ENCODE measurements around the gene AK3.

Gene AK3

DNA sequence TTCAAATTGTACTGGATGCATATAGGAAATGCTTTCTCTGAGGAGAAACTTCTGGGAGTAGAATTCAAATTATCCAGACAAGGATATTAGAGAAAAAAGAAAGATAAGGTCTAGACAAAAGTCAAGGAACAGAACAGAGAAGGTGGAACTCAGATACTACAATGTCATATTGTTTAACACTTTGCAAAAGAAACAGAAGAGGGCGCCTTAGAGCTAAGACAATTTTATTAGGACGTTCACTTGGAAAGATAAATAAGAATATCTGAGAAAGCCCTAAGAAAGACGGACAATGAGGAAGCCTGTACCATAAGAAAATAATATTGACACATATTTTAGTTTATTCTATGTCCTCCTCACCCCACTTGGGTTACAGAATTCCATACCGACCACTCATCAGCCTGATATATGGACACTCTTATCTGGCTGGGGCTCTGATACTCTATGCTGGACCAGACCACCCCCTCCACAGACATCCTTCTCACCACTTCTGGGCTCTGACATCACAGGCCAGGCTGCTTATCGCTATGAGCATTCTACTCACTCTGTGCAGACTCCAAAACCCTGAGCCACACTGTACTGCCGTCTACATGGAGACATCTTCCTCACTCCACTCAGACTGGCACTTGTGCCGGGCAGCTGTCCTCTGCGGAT lies 9.1 kb upstream of the AK3 start:
- H3K27ac ChIP-seq, result no peak overlapping the region
- POLR2A ChIA-PET (ENCODE audit: low non-redundant PET), result no interaction called here
- TF ChIP-seq, protein P1, sequence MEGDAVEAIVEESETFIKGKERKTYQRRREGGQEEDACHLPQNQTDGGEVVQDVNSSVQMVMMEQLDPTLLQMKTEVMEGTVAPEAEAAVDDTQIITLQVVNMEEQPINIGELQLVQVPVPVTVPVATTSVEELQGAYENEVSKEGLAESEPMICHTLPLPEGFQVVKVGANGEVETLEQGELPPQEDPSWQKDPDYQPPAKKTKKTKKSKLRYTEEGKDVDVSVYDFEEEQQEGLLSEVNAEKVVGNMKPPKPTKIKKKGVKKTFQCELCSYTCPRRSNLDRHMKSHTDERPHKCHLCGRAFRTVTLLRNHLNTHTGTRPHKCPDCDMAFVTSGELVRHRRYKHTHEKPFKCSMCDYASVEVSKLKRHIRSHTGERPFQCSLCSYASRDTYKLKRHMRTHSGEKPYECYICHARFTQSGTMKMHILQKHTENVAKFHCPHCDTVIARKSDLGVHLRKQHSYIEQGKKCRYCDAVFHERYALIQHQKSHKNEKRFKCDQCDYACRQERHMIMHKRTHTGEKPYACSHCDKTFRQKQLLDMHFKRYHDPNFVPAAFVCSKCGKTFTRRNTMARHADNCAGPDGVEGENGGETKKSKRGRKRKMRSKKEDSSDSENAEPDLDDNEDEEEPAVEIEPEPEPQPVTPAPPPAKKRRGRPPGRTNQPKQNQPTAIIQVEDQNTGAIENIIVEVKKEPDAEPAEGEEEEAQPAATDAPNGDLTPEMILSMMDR (conservative IDR thresholded peaks at IDR 0.05; ENCODE audit: low read depth), result peak; percentile 73
- CTCF ChIA-PET, result interaction anchor here (0.5 to 1.0 kb wide), 4 partner anchors 9 to 1674 kb away, joined by 3 to 7 read pairs (median 4); partner anchors contain the start of genes AK3 and JAK2
- DNase-seq (ENCODE audit: low spot score), result no peak

- CTCF ChIA-PET, result no interaction called here
- TF ChIP-seq, protein P1 (conservative IDR thresholded peaks at IDR 0.05; ENCODE audit: low read depth), result no peak
- no peak for DNase-seq (ENCODE audit: low spot score)
- no peak overlapping the region for H3K27ac ChIP-seq
- POLR2A ChIA-PET (ENCODE audit: low non-redundant PET), result no interaction called here
These were observed 7.6 kb upstream of the AK3 start for GRCh38 chr9:4748612-4749011.

GRCh38 chr9:4746278-4747030 lies 5.5 kb upstream of the AK3 start:
- ChIA-PET CTCF (no interaction called here), POLR2A (ENCODE audit: low non-redundant PET) (no interaction called here)
- TF ChIP-seq, protein P1 (conservative IDR thresholded peaks at IDR 0.05; ENCODE audit: low read depth), result no peak
- DNase-seq (ENCODE audit: low spot score), result no peak
- no peak overlapping the region for H3K27ac ChIP-seq

GRCh38 chr9:4743131-4743875 lies 2.3 kb upstream of the AK3 start:
- ChIA-PET POLR2A (ENCODE audit: low non-redundant PET) (no interaction called here), CTCF (interaction anchor here (0.6 to 0.7 kb wide), 2 partner anchors 245 to 1642 kb away, joined by 4 read pairs; no protein-coding TSS in a partner anchor)
- TF ChIP-seq, protein P1 (conservative IDR thresholded peaks at IDR 0.05; ENCODE audit: low read depth), result no peak
- peak overlapping the region; percentile 84 for H3K27ac ChIP-seq
- DNase-seq (ENCODE audit: low spot score), result peak; percentile 29

GRCh38 chr9:4742246-4742645 lies 1.2 kb upstream of the AK3 start:
- TF ChIP-seq, protein P1 (conservative IDR thresholded peaks at IDR 0.05; ENCODE audit: low read depth), result no peak
- POLR2A ChIA-PET (ENCODE audit: low non-redundant PET), result interaction anchor here (0.6 kb wide), 1 partner anchor 469 kb away, joined by 3 read pairs; no protein-coding TSS in a partner anchor
- H3K27ac ChIP-seq, result peak overlapping the region; percentile 84
- DNase-seq (ENCODE audit: low spot score), result no peak
- CTCF ChIA-PET, result interaction anchor here (0.7 kb wide), 1 partner anchor 1643 kb away, joined by 4 read pairs; no protein-coding TSS in a partner anchor

All from RWPE1 (cell line).